Esophagus squamous epithelium (tissue), 5 donors: ENCODE measurements around the gene PORCN. TPM values are rescaled to one million over a fixed set of nuclear protein-coding genes. Genes with fewer than 3 reads are reported as not detected.

Experiments used
- DNase-seq: peaks from one replicate; lab custom pipeline; 2025; lab: John Stamatoyannopoulos, UW
- H3K27ac ChIP-seq, 4 donors: fragments of 200-600 bp; sonication (generic); one replicate each; pipeline ENCODE4 v1.5.1; 2016 to 2019; ENCODE audit warnings: mild to moderate bottlenecking in 1 of 4
- H3K27me3 ChIP-seq, 4 donors: fragments of 200-600 bp; sonication (generic); 1 replicate in 3 of 4; 2 replicates in 1 of 4; pipeline versions ENCODE4 v1.5.1 to v1.6.0; 2017 to 2021; ENCODE audit warnings: antibody characterized with exemption in 1 of 4
- H3K36me3 ChIP-seq, 3 donors: fragments of 200-600 bp; sonication (generic); one replicate each; pipeline ENCODE4 v1.5.1; 2016 to 2019
- H3K4me1 ChIP-seq, 3 donors: fragments of 200-600 bp; sonication (generic); one replicate each; pipeline ENCODE4 v1.5.1; 2017 to 2019
- H3K4me3 ChIP-seq, 4 donors: fragments of 200-600 bp; sonication (generic); 1 replicate in 3 of 4; 2 replicates in 1 of 4; pipeline ENCODE4 v1.5.1; 2016 to 2019; ENCODE audit warnings: mild to moderate bottlenecking in 2 of 4, moderate library complexity in 1 of 4
- H3K9me3 ChIP-seq, 3 donors: fragments of 200-600 bp; sonication (generic); one replicate each; pipeline ENCODE4 v1.5.1; 2016 to 2019
- POLR2A ChIP-seq, 4 donors: fragments of 450-650 bp; IDR thresholded peaks; one replicate each; pipeline ENCODE4 v1.6.1; 2017; ENCODE audit warnings: antibody characterized with exemption in 4 of 4, mild to moderate bottlenecking in 4 of 4, moderate library complexity in 3 of 4
- WGBS, 2 donors: methylation state at CpG; one replicate each; pipeline ENCODE4 v1.1.5; 2018; 5-methylcytosine and 5-hydroxymethylcytosine counted together
- intact Hi-C: fragments of 100-400 bp; cut with DNase I; formaldehyde crosslinking; loops from one replicate; pipeline ENCODE4 v1.15.0; 2022
- total RNA-seq, 4 donors: library from RNA; depleted of rRNA; stranded (reverse); fragments of >200 nt; gene quantifications; one replicate each; pipeline ENCODE4 v1.1.0, GENCODE V29; 2016
- TF ChIP-seq, protein P1 (sequence below), 6 experiments: fragments of 450-650 bp in 4 of 6; fragments of 200-600 bp in 2 of 6; sonication (generic) in 2 of 6; IDR thresholded peaks; one replicate each; pipeline ENCODE4 v1.5.1; 2016 to 2019; ENCODE audit warnings: antibody characterized with exemption in 6 of 6, mild to moderate bottlenecking in 4 of 6, moderate library complexity in 4 of 6
- donor health status: DM: yes; HTN: yes; CAD: no.

The PORCN gene
- total RNA-seq, 4 donors from 2014 or later, result 11.2 to 25.8 (median 17.6) TPM

GRCh38 chrX:48530736-48531135 lies 21.9 kb downstream of the PORCN start:
- intact Hi-C loops, result no loop called here

GRCh38 chrX:48531358-48531959 lies 22.7 kb downstream of the PORCN start:
- Histone ChIP-seq H3K36me3 (peaks cover 0 to 26% (median 9%) of the 10 kb centered on the region in 3 donors), H3K27ac (peak overlapping the region; percentile 81 to 87 (median 82)), H3K4me3 (no peak overlapping the region), H3K27me3 (no peaks in the 10 kb centered on the region), H3K9me3 (no peaks in the 10 kb centered on the region), H3K4me1 (peaks cover 0 to 16% (median 4%) of the 10 kb centered on the region in 3 donors)
- 44 to 57% methylated on average over 4 to 5 of the region's 5 CpGs for WGBS, 2 donors
- no peak for DNase-seq
- intact Hi-C loops, result no loop called here
- TF ChIP-seq, protein P1, sequence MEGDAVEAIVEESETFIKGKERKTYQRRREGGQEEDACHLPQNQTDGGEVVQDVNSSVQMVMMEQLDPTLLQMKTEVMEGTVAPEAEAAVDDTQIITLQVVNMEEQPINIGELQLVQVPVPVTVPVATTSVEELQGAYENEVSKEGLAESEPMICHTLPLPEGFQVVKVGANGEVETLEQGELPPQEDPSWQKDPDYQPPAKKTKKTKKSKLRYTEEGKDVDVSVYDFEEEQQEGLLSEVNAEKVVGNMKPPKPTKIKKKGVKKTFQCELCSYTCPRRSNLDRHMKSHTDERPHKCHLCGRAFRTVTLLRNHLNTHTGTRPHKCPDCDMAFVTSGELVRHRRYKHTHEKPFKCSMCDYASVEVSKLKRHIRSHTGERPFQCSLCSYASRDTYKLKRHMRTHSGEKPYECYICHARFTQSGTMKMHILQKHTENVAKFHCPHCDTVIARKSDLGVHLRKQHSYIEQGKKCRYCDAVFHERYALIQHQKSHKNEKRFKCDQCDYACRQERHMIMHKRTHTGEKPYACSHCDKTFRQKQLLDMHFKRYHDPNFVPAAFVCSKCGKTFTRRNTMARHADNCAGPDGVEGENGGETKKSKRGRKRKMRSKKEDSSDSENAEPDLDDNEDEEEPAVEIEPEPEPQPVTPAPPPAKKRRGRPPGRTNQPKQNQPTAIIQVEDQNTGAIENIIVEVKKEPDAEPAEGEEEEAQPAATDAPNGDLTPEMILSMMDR (IDR thresholded peaks at IDR 0.05), result no peak
- TF ChIP-seq POLR2A (IDR thresholded peaks at IDR 0.05), result no peak

More at GRCh38 chrX:48530736-48531135, 21.9 kb downstream of the PORCN start:
- H3K27ac ChIP-seq, result peak overlapping the region; percentile 81 to 87 (median 82)
- 40 to 48% methylated on average over 2 to 3 of the region's 3 CpGs for WGBS, 2 donors
- no peaks in the 10 kb centered on the region for H3K27me3 ChIP-seq
- TF ChIP-seq, protein P1 (IDR thresholded peaks at IDR 0.05), result no peak
- TF ChIP-seq POLR2A (IDR thresholded peaks at IDR 0.05), result no peak
- H3K4me3 ChIP-seq, result no peak overlapping the region
- no peaks in the 10 kb centered on the region for H3K9me3 ChIP-seq
- DNase-seq, result no peak
- peaks cover 0 to 16% (median 4%) of the 10 kb centered on the region in 3 donors for H3K4me1 ChIP-seq
- peaks cover 0 to 29% (median 9%) of the 10 kb centered on the region in 3 donors for H3K36me3 ChIP-seq

DNA sequence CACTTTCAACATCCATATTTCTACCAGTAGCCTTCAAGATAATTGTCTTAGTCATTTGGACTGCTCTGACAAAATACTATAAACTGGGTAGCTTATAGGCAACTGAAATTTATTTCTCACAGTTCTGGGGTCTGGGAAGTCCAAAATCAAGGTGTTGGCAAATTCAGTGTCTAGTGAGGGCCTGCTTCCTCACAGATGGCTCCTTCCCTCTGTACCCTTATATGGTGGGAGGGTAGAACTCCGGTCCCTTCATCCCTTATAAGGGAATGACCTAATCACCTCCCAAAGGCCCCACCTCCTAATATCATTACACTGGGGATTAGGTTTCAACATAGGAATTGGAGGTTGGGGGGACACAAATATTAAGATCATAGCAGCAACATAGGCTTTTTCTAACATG lies 23.4 kb downstream of the PORCN start:
- Histone ChIP-seq H3K27ac (peak overlapping the region; percentile 81 to 87 (median 82)), H3K4me1 (peaks cover 0 to 16% (median 4%) of the 10 kb centered on the region in 3 donors), H3K36me3 (peaks cover 0 to 19% (median 6%) of the 10 kb centered on the region in 3 donors), H3K9me3 (no peaks in the 10 kb centered on the region), H3K4me3 (no peak overlapping the region), H3K27me3 (no peaks in the 10 kb centered on the region)
- intact Hi-C loops, result no loop called here
- no peak for DNase-seq
- WGBS, 2 donors, result no CpG with 5 or more reads among the region's 1 CpG
- TF ChIP-seq, protein P1 (IDR thresholded peaks at IDR 0.05), result no peak
- no peak for TF ChIP-seq POLR2A (IDR thresholded peaks at IDR 0.05)

GRCh38 chrX:48533165-48533564 lies 24.4 kb downstream of the PORCN start:
- Histone ChIP-seq H3K36me3 (peaks cover 0 to 8% (median 0%) of the 10 kb centered on the region in 3 donors), H3K9me3 (no peaks in the 10 kb centered on the region), H3K4me3 (no peak overlapping the region), H3K27me3 (no peaks in the 10 kb centered on the region), H3K27ac (peak overlapping the region in 3 of 4 donors; percentile 81 to 87 (median 81)), H3K4me1 (peaks cover 0 to 16% (median 4%) of the 10 kb centered on the region in 3 donors)
- 68 to 80% methylated on average over 3 of the region's 3 CpGs for WGBS, 2 donors
- intact Hi-C loops, result no loop called here
- TF ChIP-seq, protein P1 (IDR thresholded peaks at IDR 0.05), result no peak
- TF ChIP-seq POLR2A (IDR thresholded peaks at IDR 0.05), result no peak
- DNase-seq, result no peak

GRCh38 chrX:48538641-48539344 lies 30.0 kb downstream of the PORCN start:
- intact Hi-C loops, result no loop called here
- Histone ChIP-seq H3K36me3 (peaks cover 0 to 18% (median 0%) of the 10 kb centered on the region in 3 donors), H3K4me1 (peaks cover 0 to 18% (median 6%) of the 10 kb centered on the region in 3 donors), H3K27ac (peak overlapping the region; percentile 87 to 95 (median 90)), H3K27me3 (no peaks in the 10 kb centered on the region), H3K4me3 (peak overlapping the region in 3 of 4 donors; percentile 59 to 81 (median 65)), H3K9me3 (no peaks in the 10 kb centered on the region)
- TF ChIP-seq, protein P1 (IDR thresholded peaks at IDR 0.05), result no peak
- TF ChIP-seq POLR2A (IDR thresholded peaks at IDR 0.05), result no peak
- DNase-seq, result no peak
- WGBS, 2 donors, result 84 to 100% methylated on average over 2 to 18 of the region's 23 CpGs
